SJCRH30 (cell line): ENCODE measurements around the gene DENND4A. TPM values are rescaled to one million over a fixed set of nuclear protein-coding genes. Genes with fewer than 3 reads are reported as not detected.

ENCODE experiments used
- DNase-seq, 2 experiments: peaks; one replicate each; pipeline ENCODE4 v3.0.0-alpha.2; 2015 to 2020
- H3K27ac ChIP-seq: fragments of 250-450 bp; sonication (Bioruptor Pico); 2 replicates; pipeline ENCODE4 v1.5.1; 2020; ENCODE audit warnings: mild to moderate bottlenecking, moderate library complexity
- H3K27me3 ChIP-seq: fragments of 250-450 bp; sonication (Bioruptor Pico); 2 replicates; pipeline ENCODE4 v1.5.1; 2020; ENCODE audit warnings: mild to moderate bottlenecking, moderate library complexity
- H3K36me3 ChIP-seq: fragments of 250-450 bp; sonication (Bioruptor Pico); 2 replicates; pipeline ENCODE4 v1.5.1; 2020; ENCODE audit warnings: mild to moderate bottlenecking, moderate library complexity
- H3K4me1 ChIP-seq: fragments of 250-450 bp; sonication (Bioruptor Pico); 2 replicates; pipeline ENCODE4 v1.5.1; 2020; ENCODE audit warnings: mild to moderate bottlenecking, moderate library complexity
- H3K4me3 ChIP-seq: fragments of 250-450 bp; sonication (Bioruptor Pico); 2 replicates; pipeline ENCODE4 v1.5.1; 2020; ENCODE audit warnings: mild to moderate bottlenecking, moderate library complexity
- H3K9me3 ChIP-seq: fragments of 250-450 bp; sonication (Bioruptor Pico); replicated peaks from 2 replicates; pipeline ENCODE4 v1.5.1; 2020; ENCODE audit warnings: mild to moderate bottlenecking, moderate library complexity
- total RNA-seq: library from RNA; depleted of rRNA; stranded (reverse); fragments of >200 nt; shearing (Covaris generic); gene quantifications from 2 replicates; pipeline ENCODE4 v1.2.3, GENCODE V29; 2014

The DENND4A gene
- total RNA-seq, 1 experiment from 2014 or later = 26.4 TPM

DNA sequence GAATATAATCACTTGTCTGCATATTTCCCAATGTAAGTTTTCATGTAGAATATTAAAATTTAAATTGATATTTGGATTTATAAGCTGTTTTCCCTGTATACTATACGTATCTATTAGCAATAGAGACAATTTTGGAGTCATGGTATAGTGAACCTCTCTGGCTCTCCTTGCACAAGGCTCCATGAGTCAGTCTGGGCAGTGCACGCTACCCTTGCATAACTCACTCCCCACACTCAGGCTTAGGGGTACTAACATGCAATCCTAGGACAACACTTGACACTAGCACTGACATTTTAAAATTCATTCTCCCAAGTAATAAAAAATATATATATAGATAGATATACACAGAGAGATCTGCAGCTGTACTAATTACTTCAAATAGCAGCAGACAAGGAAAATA, 131.2 kb downstream of the DENND4A start:
- no peaks in the 10 kb centered on the region for H3K9me3 ChIP-seq
- peaks cover 5% of the 10 kb centered on the region for H3K4me1 ChIP-seq
- H3K27ac ChIP-seq = no peak overlapping the region
- DNase-seq = no peak
- H3K27me3 ChIP-seq = no peaks in the 10 kb centered on the region; the same call in 1 of the 2 replicates
- H3K4me3 ChIP-seq = no peak overlapping the region
- H3K36me3 ChIP-seq = peaks cover 11% of the 10 kb centered on the region

GRCh38 chr15:65659502-65660052, 132.5 kb downstream of the DENND4A start:
- H3K4me3 ChIP-seq = no peak overlapping the region
- DNase-seq = no peak
- H3K9me3 ChIP-seq = no peaks in the 10 kb centered on the region

GRCh38 chr15:65655457-65655856, 136.6 kb downstream of the DENND4A start:
- no peak for DNase-seq
- Histone ChIP-seq H3K36me3 (peaks cover 14% of the 10 kb centered on the region), H3K9me3 (no peaks in the 10 kb centered on the region), H3K27ac (no peak overlapping the region), H3K4me3 (no peak overlapping the region), H3K4me1 (peaks cover 10% of the 10 kb centered on the region), H3K27me3 (no peaks in the 10 kb centered on the region)

More at GRCh38 chr15:65659502-65660052, 132.5 kb downstream of the DENND4A start:
- Histone ChIP-seq H3K27me3 (no peaks in the 10 kb centered on the region; the same call in 1 of the 2 replicates), H3K36me3 (peaks cover 18% of the 10 kb centered on the region), H3K4me1 (peaks cover 10% of the 10 kb centered on the region), H3K27ac (no peak overlapping the region)

GRCh38 chr15:65655026-65655425, 137.1 kb downstream of the DENND4A start:
- H3K27ac ChIP-seq = no peak overlapping the region
- no peak overlapping the region for H3K4me3 ChIP-seq
- no peak for DNase-seq
- H3K36me3 ChIP-seq = peaks cover 14% of the 10 kb centered on the region
- no peaks in the 10 kb centered on the region for H3K27me3 ChIP-seq
- H3K4me1 ChIP-seq = peaks cover 10% of the 10 kb centered on the region
- no peaks in the 10 kb centered on the region for H3K9me3 ChIP-seq

- H3K4me1 ChIP-seq = peaks cover 9% of the 10 kb centered on the region
- no peak overlapping the region for H3K27ac ChIP-seq
- H3K36me3 ChIP-seq = peaks cover 10% of the 10 kb centered on the region
- no peaks in the 10 kb centered on the region for H3K27me3 ChIP-seq
- H3K9me3 ChIP-seq = no peaks in the 10 kb centered on the region
- no peak overlapping the region for H3K4me3 ChIP-seq
- DNase-seq = no peak
These were observed 138.1 kb downstream of the DENND4A start for GRCh38 chr15:65653801-65654521.

- Histone ChIP-seq H3K4me3 (no peak overlapping the region), H3K4me1 (peaks cover 5% of the 10 kb centered on the region; the same call in 1 of the 2 replicates), H3K36me3 (peaks cover 6% of the 10 kb centered on the region; the same call in 1 of the 2 replicates), H3K27me3 (no peaks in the 10 kb centered on the region), H3K9me3 (no peaks in the 10 kb centered on the region), H3K27ac (no peak overlapping the region)
- DNase-seq = no peak
These were observed 138.8 kb downstream of the DENND4A start for GRCh38 chr15:65653341-65653740.

DNA sequence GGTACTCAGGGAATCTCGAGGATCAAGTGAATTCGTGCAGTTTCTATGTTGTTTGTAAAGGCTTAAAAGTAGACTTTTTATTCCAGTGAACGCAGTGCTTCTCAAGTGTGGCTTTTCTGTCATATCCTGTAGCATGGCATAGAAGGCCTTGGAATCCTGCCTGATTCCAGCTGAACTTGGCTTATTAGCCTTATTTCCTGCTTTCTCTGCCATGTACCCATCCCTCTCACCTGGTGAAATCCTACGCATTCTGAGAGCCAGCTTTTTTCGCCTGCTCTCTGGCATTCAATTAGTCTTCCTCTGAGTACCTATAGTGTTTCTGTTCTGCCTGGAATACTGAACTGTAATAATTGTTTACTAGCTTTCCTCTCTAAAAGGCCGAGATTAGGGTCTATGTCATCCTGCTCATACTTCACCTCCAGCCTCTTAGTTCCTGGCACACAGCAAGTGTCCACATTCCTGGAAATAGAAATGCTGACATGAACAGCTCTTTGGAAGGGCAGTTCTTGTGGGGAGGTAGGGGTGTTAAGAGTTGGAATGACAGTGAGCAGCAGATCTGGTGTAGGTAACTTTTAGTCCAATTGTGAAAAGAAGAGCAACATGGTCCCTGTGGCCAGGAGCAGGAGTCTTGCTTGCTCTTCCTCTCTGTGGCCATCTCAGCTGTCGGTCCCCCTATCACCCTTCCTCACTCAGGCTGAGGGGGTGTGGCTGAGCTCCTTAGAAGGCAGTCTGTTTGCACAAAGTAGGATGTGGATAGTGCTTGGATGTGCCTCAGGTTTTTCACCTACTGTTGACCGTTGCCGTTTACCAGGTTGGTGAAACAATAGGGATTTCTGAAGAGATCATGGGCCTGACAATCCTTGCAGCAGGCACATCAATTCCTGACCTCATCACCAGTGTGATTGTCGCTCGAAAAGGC, 140.0 kb downstream of the DENND4A start:
- H3K27me3 ChIP-seq = no peaks in the 10 kb centered on the region

GRCh38 chr15:65651042-65651322, 141.1 kb downstream of the DENND4A start:
- Histone ChIP-seq H3K9me3 (no peaks in the 10 kb centered on the region), H3K4me3 (no peak overlapping the region), H3K27ac (no peak overlapping the region), H3K4me1 (peaks cover 8% of the 10 kb centered on the region; the same call in 1 of the 2 replicates), H3K36me3 (peaks cover 6% of the 10 kb centered on the region; the same call in 1 of the 2 replicates), H3K27me3 (no peaks in the 10 kb centered on the region)
- no peak for DNase-seq

More for the DNA sequence above, 140.0 kb downstream of the DENND4A start:
- no peak overlapping the region for H3K27ac ChIP-seq
- H3K36me3 ChIP-seq = peaks cover 6% of the 10 kb centered on the region; the same call in 1 of the 2 replicates
- no peak for DNase-seq
- H3K9me3 ChIP-seq = no peaks in the 10 kb centered on the region
- H3K4me3 ChIP-seq = no peak overlapping the region
- H3K4me1 ChIP-seq = peaks cover 5% of the 10 kb centered on the region; the same call in 1 of the 2 replicates

DNA sequence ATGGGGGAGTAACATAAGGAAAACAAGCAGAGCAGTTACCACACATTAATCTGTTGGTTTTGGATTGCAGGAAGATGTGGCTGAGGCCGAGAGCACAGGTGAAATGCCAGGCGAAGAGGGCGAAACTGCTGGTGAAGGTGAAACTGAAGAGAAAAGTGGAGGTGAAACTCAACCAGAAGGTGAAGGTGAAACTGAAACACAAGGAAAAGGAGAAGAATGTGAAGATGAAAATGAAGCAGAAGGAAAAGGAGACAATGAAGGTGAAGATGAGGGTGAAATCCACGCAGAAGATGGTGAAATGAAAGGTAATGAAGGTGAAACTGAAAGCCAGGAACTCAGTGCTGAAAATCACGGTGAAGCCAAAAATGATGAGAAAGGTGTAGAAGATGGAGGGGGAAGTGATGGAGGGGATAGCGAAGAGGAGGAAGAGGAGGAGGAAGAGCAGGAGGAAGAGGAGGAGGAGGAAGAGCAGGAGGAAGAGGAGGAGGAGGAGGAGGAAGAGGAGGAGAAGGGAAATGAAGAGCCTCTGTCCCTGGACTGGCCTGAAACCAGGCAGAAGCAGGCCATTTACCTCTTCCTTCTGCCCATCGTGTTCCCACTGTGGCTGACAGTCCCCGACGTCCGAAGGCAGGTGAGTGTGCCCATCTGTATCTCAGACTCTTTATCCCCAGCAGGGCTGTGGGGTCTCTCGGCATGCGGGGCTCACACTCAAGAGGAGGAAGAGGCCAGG, 141.6 kb downstream of the DENND4A start:
- no peak for DNase-seq
- Histone ChIP-seq H3K4me3 (no peak overlapping the region), H3K27me3 (no peaks in the 10 kb centered on the region), H3K4me1 (peaks cover 8% of the 10 kb centered on the region; the same call in 1 of the 2 replicates), H3K27ac (no peak overlapping the region), H3K36me3 (peaks cover 6% of the 10 kb centered on the region; the same call in 1 of the 2 replicates), H3K9me3 (no peaks in the 10 kb centered on the region)

DNA sequence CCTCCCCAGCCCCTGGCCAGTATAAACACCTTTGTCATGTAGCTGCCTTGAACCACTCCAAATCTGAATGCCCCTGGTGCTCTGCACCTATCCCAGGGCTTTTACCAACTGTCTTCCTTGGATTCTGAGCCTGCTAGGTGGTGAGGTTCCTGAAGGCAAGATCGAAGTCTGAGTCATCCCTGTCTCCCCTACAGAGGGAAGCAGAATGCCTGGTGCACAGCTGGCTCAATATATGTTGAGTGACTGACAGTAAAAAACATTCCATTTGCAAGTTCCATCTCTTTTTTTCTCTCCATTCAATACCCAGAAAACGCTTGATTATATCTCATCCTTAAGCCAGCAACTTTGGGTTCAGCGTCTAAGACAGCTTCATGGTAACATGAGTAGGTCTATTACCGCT, 145.6 kb downstream of the DENND4A start:
- H3K27ac ChIP-seq = no peak overlapping the region
- no peaks in the 10 kb centered on the region for H3K27me3 ChIP-seq
- peaks cover 4% of the 10 kb centered on the region; the same call in 1 of the 2 replicates for H3K4me1 ChIP-seq
- H3K9me3 ChIP-seq = no peaks in the 10 kb centered on the region
- no peaks in the 10 kb centered on the region for H3K36me3 ChIP-seq
- no peak overlapping the region for H3K4me3 ChIP-seq
- peak; percentile 54 to 76 for DNase-seq

DNA sequence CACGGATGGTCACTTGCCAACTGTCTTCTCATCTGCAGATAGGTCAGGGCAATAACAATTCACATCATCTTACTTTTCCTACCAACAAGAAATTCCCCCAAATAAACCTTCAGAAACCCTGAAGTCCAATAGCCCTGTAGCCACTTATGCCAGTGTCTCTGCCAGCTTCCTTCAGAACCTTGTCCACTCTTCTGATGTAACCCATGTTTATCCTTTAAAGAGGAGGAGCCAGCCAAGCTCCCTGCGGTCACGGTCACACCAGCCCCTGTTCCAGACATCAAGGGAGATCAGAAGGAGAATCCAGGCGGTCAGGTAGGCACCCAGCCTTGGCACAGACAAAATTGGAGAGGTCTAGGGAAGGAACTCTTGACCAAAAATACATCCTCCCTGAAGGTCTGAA, 146.7 kb downstream of the DENND4A start:
- no peaks in the 10 kb centered on the region for H3K36me3 ChIP-seq
- H3K4me3 ChIP-seq = no peak overlapping the region
- H3K27me3 ChIP-seq = no peaks in the 10 kb centered on the region
- no peak overlapping the region for H3K27ac ChIP-seq
- no peaks in the 10 kb centered on the region for H3K9me3 ChIP-seq
- peaks cover 4% of the 10 kb centered on the region; the same call in 1 of the 2 replicates for H3K4me1 ChIP-seq
- no peak for DNase-seq

- Histone ChIP-seq H3K9me3 (no peaks in the 10 kb centered on the region), H3K4me1 (peaks cover 4% of the 10 kb centered on the region; the same call in 1 of the 2 replicates), H3K4me3 (no peak overlapping the region), H3K27ac (no peak overlapping the region), H3K27me3 (no peaks in the 10 kb centered on the region), H3K36me3 (no peaks in the 10 kb centered on the region)
- DNase-seq = no peak
These were observed 147.8 kb downstream of the DENND4A start for GRCh38 chr15:65644282-65644681.

GRCh38 chr15:65642594-65642993, 149.5 kb downstream of the DENND4A start:
- H3K4me1 ChIP-seq = peaks cover 4% of the 10 kb centered on the region
- no peaks in the 10 kb centered on the region for H3K9me3 ChIP-seq
- no peak for DNase-seq
- H3K27me3 ChIP-seq = no peaks in the 10 kb centered on the region
- H3K27ac ChIP-seq = no peak overlapping the region
- H3K4me3 ChIP-seq = no peak overlapping the region
- no peaks in the 10 kb centered on the region for H3K36me3 ChIP-seq

DNA sequence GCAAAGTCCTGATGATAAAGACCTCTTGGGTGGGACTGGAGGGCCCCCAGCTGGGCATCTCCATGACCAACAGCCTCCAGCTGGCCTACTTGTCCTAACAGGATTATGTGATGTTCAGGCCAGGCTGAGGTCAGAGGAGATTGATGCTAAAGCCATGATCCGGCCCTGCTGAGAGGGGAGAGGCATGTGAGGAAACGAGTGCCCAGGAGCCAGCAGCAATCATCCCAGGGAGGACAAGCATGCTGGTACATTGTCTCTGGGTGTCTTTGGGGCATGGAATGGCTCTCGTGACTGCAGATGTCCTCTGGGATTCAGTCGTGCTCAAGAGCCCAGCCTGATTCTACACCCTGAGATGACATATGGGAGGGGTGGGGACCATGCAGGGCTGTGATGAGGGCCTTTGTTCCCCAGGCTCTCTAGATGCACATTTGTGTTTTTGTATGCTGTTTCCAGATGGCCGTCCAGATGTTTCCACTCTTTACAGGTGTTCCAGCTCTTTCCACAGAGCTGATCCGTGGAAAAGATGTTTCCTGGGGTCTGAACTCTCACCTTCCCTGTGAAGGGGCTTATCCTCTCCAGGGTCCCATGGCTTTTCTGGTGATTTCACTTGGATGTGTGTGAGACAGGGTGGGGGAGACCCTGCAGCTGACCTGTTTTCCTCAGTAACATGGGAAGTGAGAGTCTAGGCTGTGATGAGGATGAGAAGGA, 150.2 kb downstream of the DENND4A start:
- no peaks in the 10 kb centered on the region for H3K27me3 ChIP-seq
- H3K4me1 ChIP-seq = peaks cover 3% of the 10 kb centered on the region
- peak; percentile 22 to 49 for DNase-seq
- no peaks in the 10 kb centered on the region for H3K36me3 ChIP-seq
- H3K9me3 ChIP-seq = no peaks in the 10 kb centered on the region
- H3K4me3 ChIP-seq = no peak overlapping the region
- H3K27ac ChIP-seq = no peak overlapping the region
